DMS53 (cell line): ENCODE measurements around the gene KLF16.

Experiments used
- DNase-seq: peaks from one replicate; lab custom pipeline; 2025; lab: John Stamatoyannopoulos, UW

KLF16 gene

GRCh38 chr19:1807695-1808394, 55.5 kb downstream of the KLF16 start:
- DNase-seq, result peak; percentile 49

GRCh38 chr19:1807030-1807694, 56.2 kb downstream of the KLF16 start:
- no peak for DNase-seq

GRCh38 chr19:1806184-1807029, 57.0 kb downstream of the KLF16 start:
- DNase-seq, result no peak

- DNase-seq, result no peak
These were observed 57.8 kb downstream of the KLF16 start for GRCh38 chr19:1805401-1806183.

GRCh38 chr19:1804858-1805257, 58.5 kb downstream of the KLF16 start:
- DNase-seq, result no peak
